ENCODE results near the gene NOS3.

The NOS3 gene

DNA sequence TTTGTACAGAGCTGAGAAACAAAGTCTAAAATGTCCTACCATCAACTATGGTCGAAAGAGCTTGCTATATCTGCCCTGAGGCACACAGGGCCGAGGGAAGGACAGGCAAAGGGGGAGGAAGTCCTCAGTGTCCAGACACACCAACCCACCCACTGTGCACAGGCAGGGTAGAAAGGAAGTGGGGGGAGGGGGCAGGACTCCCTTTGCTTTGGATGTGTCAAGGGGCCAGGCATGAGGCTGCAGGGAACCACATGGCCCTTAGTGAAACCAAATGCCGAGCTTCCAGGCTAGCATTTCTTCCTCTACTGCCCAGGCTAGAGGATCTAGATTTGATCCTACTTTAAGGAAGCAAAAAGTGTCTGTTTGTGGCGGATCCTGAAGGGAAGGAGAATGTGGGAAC is 41.3 kb upstream of the NOS3 start (continued):
- TF ChIP-seq ZNF518A (tag by site-specific recombination; conservative IDR thresholded peaks at IDR 0.05; ENCODE audit: low read depth), result no peak
- TF ChIP-seq SP2 (tag by site-specific recombination; IDR thresholded peaks at IDR 0.05), result no peak
- TF ChIP-seq ZNF792 (tag by site-specific recombination; IDR thresholded peaks at IDR 0.05), result no peak

- Histone ChIP-seq H3K36me3 (ENCODE audit: control insufficient read depth in 2 of 2, insufficient read depth in 1 of 2, low read length in 2 of 2) (peaks cover 0 to 5% of the 10 kb centered on the region in 2 experiments; a peak in 1 of 3 replicates), H3K9me3 (ENCODE audit: control insufficient read depth, insufficient read depth, low read depth, low read length) (no peaks in the 10 kb centered on the region), H3K27ac (ENCODE audit: extremely low read depth, low read depth, low read length) (no peak overlapping the region), H3K4me3 (ENCODE audit: low read depth, low read length) (no peak overlapping the region), H3K4me1 (ENCODE audit: control insufficient read depth, insufficient read depth, low read length) (no peaks in the 10 kb centered on the region)
- CTCF ChIA-PET, result interaction anchor here (1.5 to 2.0 kb wide), 3 partner anchors 12 to 52 kb away, joined by 3 to 7 read pairs (median 5); no protein-coding TSS in a partner anchor
- TF ChIP-seq ZFP3 (tag by site-specific recombination; IDR thresholded peaks at IDR 0.05; ENCODE audit: low read depth) (no peak), ZBTB21 (tag by site-specific recombination; IDR thresholded peaks at IDR 0.05) (no peak), ZNF571 (tag by site-specific recombination; IDR thresholded peaks at IDR 0.05) (no peak), ZBTB1 (tag by site-specific recombination; IDR thresholded peaks at IDR 0.05) (no peak), ZNF561 (tag by site-specific recombination; IDR thresholded peaks at IDR 0.05; ENCODE audit: borderline replicate concordance) (no peak), ZNF624 (tag by site-specific recombination; IDR thresholded peaks at IDR 0.05) (no peak), ZNF677 (tag by site-specific recombination; IDR thresholded peaks at IDR 0.05) (no peak), ZSCAN23 (tag by site-specific recombination; IDR thresholded peaks at IDR 0.05) (no peak)
- POLR2A ChIA-PET, result interaction anchor here (0.7 kb wide), 1 partner anchor 12 kb away, joined by 4 read pairs; no protein-coding TSS in a partner anchor
Measured at GRCh38 chr7:150949971-150950491, 40.8 kb upstream of the NOS3 start.

GRCh38 chr7:150950496-150951180 is 40.2 kb upstream of the NOS3 start:
- TF ChIP-seq REPIN1 (tag by site-specific recombination; IDR thresholded peaks at IDR 0.05; ENCODE audit: low read depth) (no peak), ZBTB6 (tag by site-specific recombination; IDR thresholded peaks at IDR 0.05) (no peak)
- TF ChIP-seq, protein P1, sequence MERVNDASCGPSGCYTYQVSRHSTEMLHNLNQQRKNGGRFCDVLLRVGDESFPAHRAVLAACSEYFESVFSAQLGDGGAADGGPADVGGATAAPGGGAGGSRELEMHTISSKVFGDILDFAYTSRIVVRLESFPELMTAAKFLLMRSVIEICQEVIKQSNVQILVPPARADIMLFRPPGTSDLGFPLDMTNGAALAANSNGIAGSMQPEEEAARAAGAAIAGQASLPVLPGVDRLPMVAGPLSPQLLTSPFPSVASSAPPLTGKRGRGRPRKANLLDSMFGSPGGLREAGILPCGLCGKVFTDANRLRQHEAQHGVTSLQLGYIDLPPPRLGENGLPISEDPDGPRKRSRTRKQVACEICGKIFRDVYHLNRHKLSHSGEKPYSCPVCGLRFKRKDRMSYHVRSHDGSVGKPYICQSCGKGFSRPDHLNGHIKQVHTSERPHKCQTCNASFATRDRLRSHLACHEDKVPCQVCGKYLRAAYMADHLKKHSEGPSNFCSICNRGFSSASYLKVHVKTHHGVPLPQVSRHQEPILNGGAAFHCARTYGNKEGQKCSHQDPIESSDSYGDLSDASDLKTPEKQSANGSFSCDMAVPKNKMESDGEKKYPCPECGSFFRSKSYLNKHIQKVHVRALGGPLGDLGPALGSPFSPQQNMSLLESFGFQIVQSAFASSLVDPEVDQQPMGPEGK (tag by site-specific recombination; IDR thresholded peaks at IDR 0.05), result 0 out of 2 replicates have a peak, but pooled peaks have one; percentile 16
- ChIA-PET POLR2A (no interaction called here), CTCF (interaction anchor here (1.5 kb wide), 1 partner anchor 13 kb away, joined by 3 read pairs; no protein-coding TSS in a partner anchor)
- Histone ChIP-seq H3K4me3 (ENCODE audit: low read depth, low read length) (no peak overlapping the region), H3K36me3 (ENCODE audit: control insufficient read depth in 2 of 2, insufficient read depth in 1 of 2, low read length in 2 of 2) (peaks cover 0 to 5% of the 10 kb centered on the region in 2 experiments; a peak in 1 of 3 replicates), H3K9me3 (ENCODE audit: control insufficient read depth, insufficient read depth, low read depth, low read length) (no peaks in the 10 kb centered on the region), H3K27ac (ENCODE audit: extremely low read depth, low read depth, low read length) (no peak overlapping the region), H3K4me1 (ENCODE audit: control insufficient read depth, insufficient read depth, low read length) (no peaks in the 10 kb centered on the region)

Data from HEK293 (cell line).